ENCODE results near the gene RAP2C.

DNA sequence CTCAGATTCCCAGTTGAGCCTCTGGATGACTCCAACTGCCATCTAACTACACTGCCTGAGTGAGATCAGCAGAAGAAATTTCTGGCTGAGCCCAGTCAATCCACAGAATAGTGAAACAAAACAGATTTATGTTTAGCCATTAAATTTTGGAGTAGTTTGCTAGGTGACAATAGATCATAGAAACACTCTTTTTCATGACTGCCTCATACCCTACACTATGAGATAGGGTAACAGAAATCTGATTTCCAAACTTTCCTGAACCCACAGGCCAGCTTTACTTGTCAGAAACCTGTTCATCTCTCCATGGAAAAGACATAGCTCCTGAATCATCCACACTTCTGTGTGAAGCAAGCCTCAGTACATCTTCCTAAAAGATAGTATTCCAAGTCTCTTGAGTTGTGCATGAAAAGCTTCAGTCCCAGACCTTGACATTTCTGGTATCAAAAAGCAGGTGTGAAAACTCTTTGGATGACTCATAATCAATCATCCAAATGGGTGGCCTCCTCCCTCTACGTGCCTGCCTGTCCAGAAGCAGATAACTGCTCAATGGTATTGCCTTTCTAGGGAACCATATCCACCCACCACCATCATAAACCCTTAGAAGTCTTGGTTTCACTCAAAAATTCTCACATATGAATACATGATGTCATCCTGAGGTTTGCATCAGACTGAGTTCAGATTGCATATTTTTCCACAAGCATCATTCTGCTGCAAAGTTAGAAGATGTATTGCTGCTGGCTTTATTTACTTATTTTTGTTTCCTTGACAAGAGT lies 47.5 kb upstream of the RAP2C start:
- TF ChIP-seq, protein P1, sequence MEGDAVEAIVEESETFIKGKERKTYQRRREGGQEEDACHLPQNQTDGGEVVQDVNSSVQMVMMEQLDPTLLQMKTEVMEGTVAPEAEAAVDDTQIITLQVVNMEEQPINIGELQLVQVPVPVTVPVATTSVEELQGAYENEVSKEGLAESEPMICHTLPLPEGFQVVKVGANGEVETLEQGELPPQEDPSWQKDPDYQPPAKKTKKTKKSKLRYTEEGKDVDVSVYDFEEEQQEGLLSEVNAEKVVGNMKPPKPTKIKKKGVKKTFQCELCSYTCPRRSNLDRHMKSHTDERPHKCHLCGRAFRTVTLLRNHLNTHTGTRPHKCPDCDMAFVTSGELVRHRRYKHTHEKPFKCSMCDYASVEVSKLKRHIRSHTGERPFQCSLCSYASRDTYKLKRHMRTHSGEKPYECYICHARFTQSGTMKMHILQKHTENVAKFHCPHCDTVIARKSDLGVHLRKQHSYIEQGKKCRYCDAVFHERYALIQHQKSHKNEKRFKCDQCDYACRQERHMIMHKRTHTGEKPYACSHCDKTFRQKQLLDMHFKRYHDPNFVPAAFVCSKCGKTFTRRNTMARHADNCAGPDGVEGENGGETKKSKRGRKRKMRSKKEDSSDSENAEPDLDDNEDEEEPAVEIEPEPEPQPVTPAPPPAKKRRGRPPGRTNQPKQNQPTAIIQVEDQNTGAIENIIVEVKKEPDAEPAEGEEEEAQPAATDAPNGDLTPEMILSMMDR (IDR thresholded peaks at IDR 0.05; ENCODE audit: low read depth, low read length) = no peak
- TF ChIP-seq POLR2A (IDR thresholded peaks at IDR 0.05; ENCODE audit: extremely low read depth, insufficient read length) = no peak
